DMS153 treated with DMSO at 0.1 percent for 48 hours (cell line): ENCODE results near the gene CACNA1B.

Experiments used
- DNase-seq: peaks from one replicate; lab custom pipeline; 2025; ENCODE audit not compliant: unreplicated experiment; lab: John Stamatoyannopoulos, UW

CACNA1B gene

GRCh38 chr9:137978262-137978714 is 100.7 kb downstream of the CACNA1B start:
- DNase-seq, result no peak

- DNase-seq, result no peak
Measured at GRCh38 chr9:137982200-137982599, 104.6 kb downstream of the CACNA1B start.

- DNase-seq, result no peak
Measured at GRCh38 chr9:137984005-137984404, 106.4 kb downstream of the CACNA1B start.

- DNase-seq, result no peak
Measured at GRCh38 chr9:137984520-137985257, 107.1 kb downstream of the CACNA1B start.

GRCh38 chr9:137985637-137986071 is 108.1 kb downstream of the CACNA1B start:
- DNase-seq, result no peak

GRCh38 chr9:137986268-137987099 is 108.9 kb downstream of the CACNA1B start:
- DNase-seq, result no peak

GRCh38 chr9:137987244-137988030 is 109.9 kb downstream of the CACNA1B start:
- DNase-seq, result no peak

- DNase-seq, result no peak
Measured at GRCh38 chr9:137988051-137988450, 110.5 kb downstream of the CACNA1B start.

- no peak for DNase-seq
Measured at GRCh38 chr9:137988701-137989100, 111.1 kb downstream of the CACNA1B start.

GRCh38 chr9:137989156-137989555 is 111.6 kb downstream of the CACNA1B start:
- DNase-seq, result no peak

GRCh38 chr9:137989999-137990715 is 112.6 kb downstream of the CACNA1B start:
- no peak for DNase-seq

GRCh38 chr9:138003485-138004190 is 126.1 kb downstream of the CACNA1B start:
- no peak for DNase-seq

- no peak for DNase-seq
Measured at GRCh38 chr9:138006576-138007233, 129.1 kb downstream of the CACNA1B start.

GRCh38 chr9:138007566-138007917 is 130.0 kb downstream of the CACNA1B start:
- DNase-seq, result no peak

- DNase-seq, result no peak
Measured at GRCh38 chr9:138007918-138008841, 130.6 kb downstream of the CACNA1B start.

GRCh38 chr9:138009016-138009802 is 131.6 kb downstream of the CACNA1B start:
- DNase-seq, result no peak

- no peak for DNase-seq
Measured at GRCh38 chr9:138009803-138010690, 132.5 kb downstream of the CACNA1B start.
